ENCODE data around the gene FDPS. TPM values are rescaled to one million over a fixed set of nuclear protein-coding genes. Genes with fewer than 3 reads are reported as not detected.

FDPS gene
- total RNA-seq, 1 donor from 2014 or later, result 242 TPM

DNA sequence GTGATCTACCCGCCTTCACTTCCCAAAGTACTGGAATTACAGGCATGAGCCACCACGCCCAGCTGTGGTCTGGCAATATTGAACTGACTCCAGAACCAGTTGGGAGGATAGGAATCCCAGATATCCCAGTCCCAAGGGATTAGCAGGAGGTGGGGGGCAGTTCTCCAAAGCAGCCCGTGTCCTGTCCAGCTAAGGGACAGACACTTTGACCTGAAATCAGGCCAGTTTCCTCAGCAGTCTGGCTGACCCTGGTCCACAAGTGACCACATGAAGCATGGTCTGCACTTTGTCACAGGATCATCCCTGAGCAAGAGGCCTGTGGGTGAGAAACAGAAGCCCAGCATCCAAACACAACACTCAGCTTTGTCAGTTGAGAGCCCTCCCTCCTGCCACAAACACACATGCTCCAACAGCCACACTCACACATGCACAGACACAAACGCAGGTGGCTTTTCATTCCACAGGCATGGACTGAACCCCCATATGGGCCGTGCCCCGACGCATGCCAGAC is 2.7 kb upstream of the FDPS start:
- peaks cover 15% of the 10 kb centered on the region for H3K36me3 Mint-ChIP-seq (ENCODE audit: low read depth)
- peaks cover 28% of the 10 kb centered on the region for H3K4me1 Mint-ChIP-seq
- ChIA-PET CTCF (no interaction called here), POLR2A (interaction anchor here (0.7 kb wide), 1 partner anchor 699 kb away, joined by 13 read pairs; no protein-coding TSS in a partner anchor)
- peak overlapping the region; percentile 65 for H3K27ac Mint-ChIP-seq
- no peak for ATAC-seq (ENCODE audit: low read depth)
- intact Hi-C loops (cut with micrococcal nuclease), result no loop called here
- H3K4me3 Mint-ChIP-seq, result no peak overlapping the region
- H3K27me3 Mint-ChIP-seq, result no peaks in the 10 kb centered on the region
- TF ChIP-seq, protein P1, sequence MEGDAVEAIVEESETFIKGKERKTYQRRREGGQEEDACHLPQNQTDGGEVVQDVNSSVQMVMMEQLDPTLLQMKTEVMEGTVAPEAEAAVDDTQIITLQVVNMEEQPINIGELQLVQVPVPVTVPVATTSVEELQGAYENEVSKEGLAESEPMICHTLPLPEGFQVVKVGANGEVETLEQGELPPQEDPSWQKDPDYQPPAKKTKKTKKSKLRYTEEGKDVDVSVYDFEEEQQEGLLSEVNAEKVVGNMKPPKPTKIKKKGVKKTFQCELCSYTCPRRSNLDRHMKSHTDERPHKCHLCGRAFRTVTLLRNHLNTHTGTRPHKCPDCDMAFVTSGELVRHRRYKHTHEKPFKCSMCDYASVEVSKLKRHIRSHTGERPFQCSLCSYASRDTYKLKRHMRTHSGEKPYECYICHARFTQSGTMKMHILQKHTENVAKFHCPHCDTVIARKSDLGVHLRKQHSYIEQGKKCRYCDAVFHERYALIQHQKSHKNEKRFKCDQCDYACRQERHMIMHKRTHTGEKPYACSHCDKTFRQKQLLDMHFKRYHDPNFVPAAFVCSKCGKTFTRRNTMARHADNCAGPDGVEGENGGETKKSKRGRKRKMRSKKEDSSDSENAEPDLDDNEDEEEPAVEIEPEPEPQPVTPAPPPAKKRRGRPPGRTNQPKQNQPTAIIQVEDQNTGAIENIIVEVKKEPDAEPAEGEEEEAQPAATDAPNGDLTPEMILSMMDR (IDR thresholded peaks at IDR 0.05), result no peak
- DNase-seq, result no peak
- H3K9me3 Mint-ChIP-seq, result no peaks in the 10 kb centered on the region

DNA sequence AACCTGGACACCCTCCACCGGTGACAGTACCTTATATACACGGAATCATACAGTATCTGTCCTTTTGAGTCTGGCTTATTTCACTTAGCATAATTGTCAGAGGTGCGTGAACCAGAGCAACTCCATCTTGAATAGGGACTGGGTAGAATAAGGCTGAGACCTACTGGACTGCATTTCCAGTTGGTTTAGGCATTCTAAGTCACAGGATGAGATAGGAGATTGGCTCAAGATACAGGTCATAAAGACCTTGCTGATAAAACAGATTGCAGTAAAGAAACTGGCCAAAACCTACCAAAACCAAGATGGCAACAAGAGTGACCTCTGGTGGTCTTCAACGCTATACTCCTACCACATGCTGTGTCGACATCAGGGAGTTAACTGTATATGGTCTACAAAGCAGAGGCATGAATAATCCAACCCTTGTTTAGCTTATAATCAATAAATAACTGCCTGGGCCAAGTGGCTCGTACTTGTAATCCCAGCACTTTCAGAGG is 1.4 kb upstream of the FDPS start:
- H3K4me1 Mint-ChIP-seq, result peaks cover 32% of the 10 kb centered on the region
- ChIA-PET CTCF (interaction anchor here (0.9 to 2.5 kb wide), 4 partner anchors 15 to 134 kb away, joined by 3 to 23 read pairs (median 4); partner anchors contain the start of genes CLK2 and KRTCAP2), POLR2A (interaction anchor here (0.6 to 1.9 kb wide), 5 partner anchors 13 to 182 kb away, joined by 3 to 30 read pairs (median 12); partner anchors contain the start of genes CLK2 and RUSC1)
- H3K4me3 Mint-ChIP-seq, result peak overlapping the region; percentile 52
- peaks cover 24% of the 10 kb centered on the region for H3K36me3 Mint-ChIP-seq (ENCODE audit: low read depth)
- no peaks in the 10 kb centered on the region for H3K9me3 Mint-ChIP-seq
- ATAC-seq (ENCODE audit: low read depth) (no peak), DNase-seq (no peak)
- TF ChIP-seq, protein P1 (IDR thresholded peaks at IDR 0.05), result no peak
- intact Hi-C loops (cut with micrococcal nuclease), result no loop called here
- peak overlapping the region; percentile 76 for H3K27ac Mint-ChIP-seq
- H3K27me3 Mint-ChIP-seq, result no peaks in the 10 kb centered on the region

DNA sequence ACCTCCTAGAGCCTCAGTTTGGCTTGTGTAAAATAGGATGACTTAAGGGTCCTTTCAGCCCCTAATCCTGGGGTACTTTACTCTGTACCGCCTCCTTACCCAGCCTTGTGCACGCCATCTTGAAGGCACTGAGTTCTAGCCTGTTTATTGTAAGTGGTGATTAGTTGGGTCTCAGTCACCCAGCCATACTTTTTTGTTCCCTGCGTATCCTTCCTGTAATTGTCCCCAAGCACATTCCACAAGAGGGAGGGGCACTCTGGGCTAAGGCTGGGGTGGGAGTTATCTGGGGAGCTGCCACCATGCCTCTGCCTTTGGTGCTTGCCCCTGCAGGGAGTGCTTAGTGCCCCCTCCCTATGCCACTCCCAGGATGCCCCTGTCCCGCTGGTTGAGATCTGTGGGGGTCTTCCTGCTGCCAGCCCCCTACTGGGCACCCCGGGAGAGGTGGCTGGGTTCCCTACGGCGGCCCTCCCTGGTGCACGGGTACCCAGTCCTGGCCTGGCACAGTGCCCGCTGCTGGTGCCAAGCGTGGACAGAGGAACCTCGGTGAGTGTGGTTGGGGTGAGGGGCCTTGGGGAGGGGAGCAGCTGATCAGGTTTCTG is 856 bp downstream of the FDPS start:
- no peak for DNase-seq
- ChIA-PET POLR2A (interaction anchor here (0.6 to 1.3 kb wide), 2 partner anchors 37 to 613 kb away, joined by 5 to 6 read pairs; partner anchors contain the start of gene CLK2), CTCF (no interaction called here)
- Mint-ChIP-seq H3K27ac (peak overlapping the region; percentile 92), H3K27me3 (no peaks in the 10 kb centered on the region), H3K4me1 (peaks cover 30% of the 10 kb centered on the region), H3K9me3 (no peaks in the 10 kb centered on the region), H3K36me3 (ENCODE audit: low read depth) (peaks cover 38% of the 10 kb centered on the region), H3K4me3 (peak overlapping the region; percentile 94)
- intact Hi-C loops (cut with micrococcal nuclease), result no loop called here
- TF ChIP-seq, protein P1 (IDR thresholded peaks at IDR 0.05), result no peak
- no peak for ATAC-seq (ENCODE audit: low read depth)

DNA sequence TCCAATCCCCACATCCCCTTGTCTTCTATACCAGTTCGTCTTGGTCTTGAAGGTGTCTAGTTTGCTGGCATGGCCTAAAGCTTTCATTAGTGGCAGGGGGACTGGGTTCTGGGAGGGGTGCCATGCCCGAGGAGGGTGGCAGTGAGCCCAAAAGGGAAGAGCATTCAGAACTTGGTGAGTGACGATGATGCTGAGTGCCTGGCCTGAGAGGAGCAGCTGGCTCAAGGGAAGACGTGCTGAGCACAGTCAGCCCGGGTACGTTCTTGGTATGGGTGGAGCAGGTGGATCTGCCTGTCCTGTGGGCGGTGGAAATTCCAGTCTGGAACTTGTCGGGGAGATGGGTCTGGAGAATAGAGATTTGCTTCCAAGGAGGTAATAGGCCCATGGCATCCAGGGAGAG is 4.6 kb downstream of the FDPS start:
- Mint-ChIP-seq H3K9me3 (no peaks in the 10 kb centered on the region), H3K4me1 (peaks cover 21% of the 10 kb centered on the region), H3K4me3 (no peak overlapping the region), H3K36me3 (ENCODE audit: low read depth) (peaks cover 59% of the 10 kb centered on the region), H3K27ac (no peak overlapping the region), H3K27me3 (no peaks in the 10 kb centered on the region)
- ATAC-seq (ENCODE audit: low read depth) (no peak), DNase-seq (no peak)
- TF ChIP-seq, protein P1 (IDR thresholded peaks at IDR 0.05), result no peak
- ChIA-PET CTCF (interaction anchor here (0.8 kb wide), 1 partner anchor 10 kb away, joined by 3 read pairs; no protein-coding TSS in a partner anchor), POLR2A (interaction anchor here (1.7 kb wide), 1 partner anchor 10 kb away, joined by 5 read pairs; no protein-coding TSS in a partner anchor)
- intact Hi-C loops (cut with micrococcal nuclease), result no loop called here

DNA sequence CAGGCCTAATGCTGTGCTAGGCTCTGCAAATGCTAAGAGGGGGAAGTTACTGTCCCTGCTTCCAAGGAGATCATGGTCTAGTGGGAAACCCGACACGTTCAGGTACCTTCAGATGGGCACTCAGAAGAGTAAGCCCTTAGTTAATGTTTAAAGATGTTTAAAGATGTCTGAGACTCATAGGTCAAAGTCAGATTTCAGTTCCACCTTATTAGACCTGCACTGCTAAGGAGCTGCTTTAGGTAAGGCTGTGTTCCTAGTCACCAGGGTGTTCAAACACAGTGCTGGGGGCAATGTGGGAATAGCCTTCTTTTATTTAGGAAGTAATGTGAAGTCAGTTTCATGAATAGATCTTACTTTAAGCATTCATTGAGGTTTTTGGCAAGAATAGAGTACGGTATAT is 8.3 kb downstream of the FDPS start:
- H3K36me3 Mint-ChIP-seq (ENCODE audit: low read depth), result peaks cover 54% of the 10 kb centered on the region
- DNase-seq (no peak), ATAC-seq (ENCODE audit: low read depth) (no peak)
- no peak overlapping the region for H3K4me3 Mint-ChIP-seq
- H3K4me1 Mint-ChIP-seq, result peaks cover 28% of the 10 kb centered on the region
- H3K9me3 Mint-ChIP-seq, result no peaks in the 10 kb centered on the region
- no peaks in the 10 kb centered on the region for H3K27me3 Mint-ChIP-seq
- POLR2A ChIA-PET, result interaction anchor here (0.6 to 1.0 kb wide), 3 partner anchors 36 to 461 kb away, joined by 4 to 6 read pairs (median 5); partner anchors contain the start of gene CLK2
- TF ChIP-seq, protein P1 (IDR thresholded peaks at IDR 0.05), result no peak
- CTCF ChIA-PET, result no interaction called here
- no peak overlapping the region for H3K27ac Mint-ChIP-seq
- intact Hi-C loops (cut with micrococcal nuclease), result no loop called here
